ENCODE data around the gene STIMATE.

DNA sequence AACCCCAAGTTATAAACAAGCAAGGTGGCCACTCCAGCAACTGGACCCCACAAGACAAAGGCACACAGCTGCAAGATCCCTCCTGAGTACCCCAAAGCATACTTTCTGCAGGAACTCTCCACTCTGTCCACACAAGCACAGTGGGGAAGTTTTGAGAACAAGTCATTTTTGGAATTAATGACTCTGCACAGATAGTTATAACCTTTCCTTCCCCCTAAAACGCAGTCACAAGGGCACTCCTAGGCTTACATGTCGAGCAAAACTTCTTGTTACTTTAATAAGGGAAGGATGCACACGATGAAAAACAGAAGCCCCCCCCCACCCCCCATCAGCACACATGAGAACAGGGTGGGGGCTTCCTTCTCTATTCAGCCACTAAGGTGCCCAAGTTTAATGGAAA is 1.2 kb downstream of the STIMATE start:
- TF ChIP-seq TRIM28 (IDR thresholded peaks at IDR 0.05; ENCODE audit: borderline replicate concordance, low read length): no peak
- TF ChIP-seq TCF7L2 (IDR thresholded peaks at IDR 0.05; ENCODE audit: borderline replicate concordance, low read depth, low read length): no peak
- no peak for TF ChIP-seq ZNF274 (IDR thresholded peaks at IDR 0.05; ENCODE audit: low read length)
- no peak for TF ChIP-seq ZNF274 (tag by site-specific recombination; IDR thresholded peaks at IDR 0.05; ENCODE audit: borderline replicate concordance)
- TF ChIP-seq, protein P1, sequence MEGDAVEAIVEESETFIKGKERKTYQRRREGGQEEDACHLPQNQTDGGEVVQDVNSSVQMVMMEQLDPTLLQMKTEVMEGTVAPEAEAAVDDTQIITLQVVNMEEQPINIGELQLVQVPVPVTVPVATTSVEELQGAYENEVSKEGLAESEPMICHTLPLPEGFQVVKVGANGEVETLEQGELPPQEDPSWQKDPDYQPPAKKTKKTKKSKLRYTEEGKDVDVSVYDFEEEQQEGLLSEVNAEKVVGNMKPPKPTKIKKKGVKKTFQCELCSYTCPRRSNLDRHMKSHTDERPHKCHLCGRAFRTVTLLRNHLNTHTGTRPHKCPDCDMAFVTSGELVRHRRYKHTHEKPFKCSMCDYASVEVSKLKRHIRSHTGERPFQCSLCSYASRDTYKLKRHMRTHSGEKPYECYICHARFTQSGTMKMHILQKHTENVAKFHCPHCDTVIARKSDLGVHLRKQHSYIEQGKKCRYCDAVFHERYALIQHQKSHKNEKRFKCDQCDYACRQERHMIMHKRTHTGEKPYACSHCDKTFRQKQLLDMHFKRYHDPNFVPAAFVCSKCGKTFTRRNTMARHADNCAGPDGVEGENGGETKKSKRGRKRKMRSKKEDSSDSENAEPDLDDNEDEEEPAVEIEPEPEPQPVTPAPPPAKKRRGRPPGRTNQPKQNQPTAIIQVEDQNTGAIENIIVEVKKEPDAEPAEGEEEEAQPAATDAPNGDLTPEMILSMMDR (tag by site-specific recombination; IDR thresholded peaks at IDR 0.05): no peak
- TF ChIP-seq ZNF174 (tag by site-specific recombination; IDR thresholded peaks at IDR 0.05): no peak
- no peak for TF ChIP-seq YY1 (tag by site-specific recombination; IDR thresholded peaks at IDR 0.05)
- TF ChIP-seq ZNF114 (tag by site-specific recombination; IDR thresholded peaks at IDR 0.05): no peak
- no peak for TF ChIP-seq MYNN (tag by site-specific recombination; IDR thresholded peaks at IDR 0.05; ENCODE audit: borderline replicate concordance)
- TF ChIP-seq ZNF404 (tag by site-specific recombination; IDR thresholded peaks at IDR 0.05): no peak
- no peak for TF ChIP-seq SALL2 (tag by site-specific recombination; IDR thresholded peaks at IDR 0.05; ENCODE audit: borderline replicate concordance)
- TF ChIP-seq ZNF23 (tag by site-specific recombination; IDR thresholded peaks at IDR 0.05; ENCODE audit: borderline replicate concordance): no peak
- TF ChIP-seq ZNF776 (tag by site-specific recombination; IDR thresholded peaks at IDR 0.05; ENCODE audit: borderline replicate concordance): no peak
- TF ChIP-seq ZBTB21 (tag by site-specific recombination; IDR thresholded peaks at IDR 0.05): no peak
- TF ChIP-seq SP2 (tag by site-specific recombination; IDR thresholded peaks at IDR 0.05): no peak

All from HEK293 (cell line).